Measurements from ENCODE around the gene RNF212. TPM values are rescaled to one million over a fixed set of nuclear protein-coding genes. Genes with fewer than 3 reads are reported as not detected.

Gene RNF212
- total RNA-seq, 6 experiments from 2014 or later, result not detected

GRCh38 chr4:1080432-1080831 lies 32.9 kb downstream of the RNF212 start:
- H3K27ac Mint-ChIP-seq, result no peak overlapping the region
- no peak overlapping the region for H3K4me3 Mint-ChIP-seq
- H3K9me3 Mint-ChIP-seq, result peaks cover 3% of the 10 kb centered on the region; the same call in 1 of the 2 replicates
- H3K4me1 Mint-ChIP-seq (ENCODE audit: low read depth), result peaks cover 20% of the 10 kb centered on the region
- TF ChIP-seq CTCF (IDR thresholded peaks at IDR 0.05), result no peak
- DNase-seq, result no peak
- H3K27me3 Mint-ChIP-seq (ENCODE audit: insufficient read depth), result peaks cover 47% of the 10 kb centered on the region
- H3K36me3 Mint-ChIP-seq (ENCODE audit: low read depth), result 0 out of 2 replicates have a peak, but pooled peaks cover 3% of the 10 kb centered on the region

GRCh38 chr4:1079711-1080265 lies 33.6 kb downstream of the RNF212 start:
- H3K4me1 Mint-ChIP-seq (ENCODE audit: low read depth), result peaks cover 20% of the 10 kb centered on the region
- no peak overlapping the region for H3K4me3 Mint-ChIP-seq
- no peak for TF ChIP-seq CTCF (IDR thresholded peaks at IDR 0.05)
- H3K27me3 Mint-ChIP-seq (ENCODE audit: insufficient read depth), result peaks cover 48% of the 10 kb centered on the region
- 0 out of 2 replicates have a peak, but pooled peaks cover 3% of the 10 kb centered on the region for H3K36me3 Mint-ChIP-seq (ENCODE audit: low read depth)
- DNase-seq, result no peak
- H3K9me3 Mint-ChIP-seq, result peaks cover 3% of the 10 kb centered on the region; the same call in 1 of the 2 replicates
- H3K27ac Mint-ChIP-seq, result no peak overlapping the region

- Mint-ChIP-seq H3K4me1 (ENCODE audit: low read depth) (peaks cover 20% of the 10 kb centered on the region), H3K36me3 (ENCODE audit: low read depth) (0 out of 2 replicates have a peak, but pooled peaks cover 3% of the 10 kb centered on the region), H3K27ac (no peak overlapping the region), H3K4me3 (no peak overlapping the region), H3K27me3 (ENCODE audit: insufficient read depth) (peaks cover 55% of the 10 kb centered on the region), H3K9me3 (peaks cover 3% of the 10 kb centered on the region; the same call in 1 of the 2 replicates)
- no peak for TF ChIP-seq CTCF (IDR thresholded peaks at IDR 0.05)
- no peak for DNase-seq
These were observed 34.9 kb downstream of the RNF212 start for GRCh38 chr4:1078490-1078889.

- TF ChIP-seq CTCF (IDR thresholded peaks at IDR 0.05), result no peak
- no peak overlapping the region for H3K27ac Mint-ChIP-seq
These were observed 35.5 kb downstream of the RNF212 start for GRCh38 chr4:1077711-1078477.

GRCh38 chr4:1075809-1076699 lies 37.3 kb downstream of the RNF212 start:
- DNase-seq, result no peak
- H3K9me3 Mint-ChIP-seq, result peaks cover 3% of the 10 kb centered on the region; the same call in 1 of the 2 replicates
- no peak overlapping the region for H3K4me3 Mint-ChIP-seq
- no peak for TF ChIP-seq CTCF (IDR thresholded peaks at IDR 0.05)
- H3K4me1 Mint-ChIP-seq (ENCODE audit: low read depth), result peaks cover 1% of the 10 kb centered on the region; the same call in 1 of the 2 replicates
- H3K36me3 Mint-ChIP-seq (ENCODE audit: low read depth), result 0 out of 2 replicates have a peak, but pooled peaks cover 3% of the 10 kb centered on the region
- no peak overlapping the region for H3K27ac Mint-ChIP-seq
- H3K27me3 Mint-ChIP-seq (ENCODE audit: insufficient read depth), result peaks cover 52% of the 10 kb centered on the region

More at GRCh38 chr4:1077711-1078477, 35.5 kb downstream of the RNF212 start:
- H3K36me3 Mint-ChIP-seq (ENCODE audit: low read depth), result 0 out of 2 replicates have a peak, but pooled peaks cover 3% of the 10 kb centered on the region
- peaks cover 20% of the 10 kb centered on the region for H3K4me1 Mint-ChIP-seq (ENCODE audit: low read depth)
- DNase-seq, result no peak
- H3K9me3 Mint-ChIP-seq, result peaks cover 3% of the 10 kb centered on the region; the same call in 1 of the 2 replicates
- no peak overlapping the region for H3K4me3 Mint-ChIP-seq
- peaks cover 56% of the 10 kb centered on the region for H3K27me3 Mint-ChIP-seq (ENCODE audit: insufficient read depth)

Data from HFFc6 (cell line).